ENCODE data around the gene CC2D1A.

GRCh38 chr19:13946414-13946813 is 40.4 kb downstream of the CC2D1A start:
- TF ChIP-seq CTCF (conservative IDR thresholded peaks at IDR 0.05 in 1 of 2, IDR thresholded peaks at IDR 0.05 in 1 of 2; ENCODE audit: extremely low read depth in 1 of 2, insufficient read depth in 1 of 2, low read depth in 1 of 2, low read length in 2 of 2) (no peak), EZH2 (IDR thresholded peaks at IDR 0.05; ENCODE audit: borderline replicate concordance, low read length) (no peak)

All from mammary epithelial cell (primary cell).